Natural killer cell (primary cell): ENCODE measurements around the gene DCDC2B. TPM values are rescaled to one million over a fixed set of nuclear protein-coding genes. Genes with fewer than 3 reads are reported as not detected.

Source experiments
- ATAC-seq, 3 donors: fragments of 150-1000 bp in 2 of 3; fragments of 200-7000 bp in 1 of 3; cut with Tn5 transposase; 1 replicate in 1 of 3; 2 replicates in 2 of 3; pipeline ENCODE4 v1.10.0; 2021; ENCODE audit warnings: mild to moderate bottlenecking in 2 of 3, moderate library complexity in 2 of 3
- DNase-seq, 2 donors: peaks; one replicate each; pipeline versions ENCODE4 v3.0.0 to v3.0.0-alpha.2; 2013 to 2021; ENCODE audit warnings: mixed read lengths in 1 of 2
- H3K27ac ChIP-seq: one replicate; pipeline ENCODE4 v1.5.1; 2013; ENCODE audit warnings: mild to moderate bottlenecking, low read length
- H3K27me3 ChIP-seq: one replicate; pipeline ENCODE4 v1.6.1; 2013; ENCODE audit warnings: low read length; ENCODE audit not compliant: control insufficient read depth, insufficient read depth
- H3K36me3 ChIP-seq: one replicate; pipeline ENCODE4 v1.6.1; 2013; ENCODE audit warnings: low read length; ENCODE audit not compliant: control insufficient read depth, insufficient read depth
- H3K4me1 ChIP-seq: one replicate; pipeline ENCODE4 v1.6.1; 2013; ENCODE audit warnings: low read length; ENCODE audit not compliant: control insufficient read depth, insufficient read depth
- H3K4me3 ChIP-seq: one replicate; pipeline ENCODE4 v1.5.1; 2013; ENCODE audit warnings: low read length
- H3K9me3 ChIP-seq: one replicate; pipeline ENCODE4 v1.6.1; 2013; ENCODE audit warnings: low read length; ENCODE audit not compliant: control insufficient read depth, insufficient read depth
- H3K27ac Mint-ChIP-seq, 2 donors: one replicate each; pipeline ENCODE4 v1.8.0; 2022; ENCODE audit warnings: mild to moderate bottlenecking in 2 of 2, mixed read lengths in 2 of 2, moderate library complexity in 1 of 2
- H3K27me3 Mint-ChIP-seq, 2 donors: one replicate each; pipeline ENCODE4 v1.8.0; 2022; ENCODE audit warnings: low read depth in 2 of 2, mixed read lengths in 2 of 2
- H3K36me3 Mint-ChIP-seq: one replicate; pipeline ENCODE4 v1.8.0; 2022; ENCODE audit warnings: mixed read lengths
- H3K4me1 Mint-ChIP-seq, 2 donors: one replicate each; pipeline ENCODE4 v1.8.0; 2022; ENCODE audit warnings: mixed read lengths in 2 of 2
- H3K4me3 Mint-ChIP-seq: one replicate; pipeline ENCODE4 v1.8.0; 2022; ENCODE audit warnings: mild to moderate bottlenecking, moderate library complexity, mixed read lengths
- H3K9me3 Mint-ChIP-seq, 2 donors: one replicate each; pipeline ENCODE4 v1.8.0; 2022; ENCODE audit warnings: mixed read lengths in 2 of 2
- CTCF ChIP-seq: fragments of 200-600 bp; IDR thresholded peaks from one replicate; pipeline ENCODE4 v1.8.0; 2022; ENCODE audit warnings: antibody characterized with exemption
- WGBS: methylation state at CpG from one replicate; pipeline ENCODE4 v1.1.7; 2013; ENCODE audit warnings: missing lambda C conversion rate; ENCODE audit not compliant: insufficient coverage; 5-methylcytosine and 5-hydroxymethylcytosine counted together
- intact Hi-C: fragments of 100-400 bp; cut with micrococcal nuclease; formaldehyde crosslinking; loops from one replicate; pipeline ENCODE4 v1.14.2; 2022
- total RNA-seq, 4 donors: library from RNA; stranded (reverse); fragments of 120-200 nt in 1 of 4; gene quantifications; one replicate each; pipeline versions ENCODE4 v1.2.3 to v1.2.4, GENCODE V29; 2013 to 2022

DCDC2B gene
- total RNA-seq, 3 donors from 2014 or later (not counting 1 experiment from before 2014, with no cell fraction given): not detected

- Histone ChIP-seq H3K36me3 (peaks cover 45% of the 10 kb centered on the region), H3K27me3 (no peaks in the 10 kb centered on the region), H3K9me3 (no peaks in the 10 kb centered on the region), H3K4me3 (no peak overlapping the region), H3K27ac (no peak overlapping the region), H3K4me1 (peaks cover 30% of the 10 kb centered on the region)
- ATAC-seq (no peak), DNase-seq (no peak)
- Mint-ChIP-seq H3K27me3 (no peaks in the 10 kb centered on the region), H3K36me3 (peaks cover 18% of the 10 kb centered on the region), H3K4me1 (peaks cover 20 to 29% of the 10 kb centered on the region in 2 donors), H3K9me3 (no peaks in the 10 kb centered on the region), H3K27ac (peak overlapping the region; percentile 92 to 96), H3K4me3 (peak overlapping the region; percentile 56)
- no peak for TF ChIP-seq CTCF
- WGBS: 95% methylated on average over 4 of the region's 4 CpGs
- intact Hi-C loops: loop anchor here (5.0 kb wide), 1 partner anchor 113 kb away; the partner anchor contains the start of gene MARCKSL1
Measured at GRCh38 chr1:32224285-32224684, 15.4 kb downstream of the DCDC2B start.

GRCh38 chr1:32228771-32229170, 19.9 kb downstream of the DCDC2B start:
- Histone ChIP-seq H3K27ac (no peak overlapping the region), H3K4me1 (peaks cover 5% of the 10 kb centered on the region), H3K4me3 (no peak overlapping the region), H3K9me3 (no peaks in the 10 kb centered on the region), H3K27me3 (no peaks in the 10 kb centered on the region), H3K36me3 (peaks cover 60% of the 10 kb centered on the region)
- Mint-ChIP-seq H3K27ac (no peak overlapping the region), H3K9me3 (no peaks in the 10 kb centered on the region), H3K27me3 (no peaks in the 10 kb centered on the region), H3K4me3 (no peak overlapping the region), H3K4me1 (peaks cover 7% of the 10 kb centered on the region in 2 donors), H3K36me3 (peaks cover 18% of the 10 kb centered on the region)
- 89% methylated on average over 3 of the region's 3 CpGs for WGBS
- ATAC-seq: no peak
- no peak for DNase-seq
- no peak for TF ChIP-seq CTCF
- intact Hi-C loops: no loop called here

- no peak for TF ChIP-seq CTCF
- ATAC-seq: no peak
- H3K36me3 Mint-ChIP-seq: peaks cover 18% of the 10 kb centered on the region
- intact Hi-C loops: no loop called here
- H3K27ac ChIP-seq: no peak overlapping the region
- H3K27me3 Mint-ChIP-seq: no peaks in the 10 kb centered on the region
- no peak overlapping the region for H3K4me3 Mint-ChIP-seq
- no peaks in the 10 kb centered on the region for H3K9me3 ChIP-seq
- H3K4me3 ChIP-seq: no peak overlapping the region
- H3K4me1 Mint-ChIP-seq: no peaks in the 10 kb centered on the region
- H3K4me1 ChIP-seq: no peaks in the 10 kb centered on the region
- peaks cover 38% of the 10 kb centered on the region for H3K36me3 ChIP-seq
- H3K27ac Mint-ChIP-seq: peak overlapping the region; percentile 0 to 19
- H3K27me3 ChIP-seq: no peaks in the 10 kb centered on the region
- DNase-seq: no peak
- WGBS: 88% methylated on average over 5 of the region's 5 CpGs
- no peaks in the 10 kb centered on the region for H3K9me3 Mint-ChIP-seq
Measured at GRCh38 chr1:32231843-32232432, 23.0 kb downstream of the DCDC2B start.
